A673 (cell line): ENCODE results near the gene MCM8. TPM values are rescaled to one million over a fixed set of nuclear protein-coding genes. Genes with fewer than 3 reads are reported as not detected.

Experiments used
- BruUV-seq: library from RNA; stranded (reverse); fragments of 400-500 nt; replicated peaks from 2 replicates; lab custom pipeline; 2021; lab: Mats Ljungman, UMichigan
- CTCF ChIA-PET: fragments of 300-600 bp; sonication (Branson Sonifier 250); formaldehyde crosslinking; loops from one replicate; lab custom pipeline; 2022; ENCODE audit warnings: antibody characterized with exemption; lab: Charles Lee
- POLR2A ChIA-PET: fragments of 300-600 bp; sonication (Branson Sonifier 250); formaldehyde crosslinking; loops from one replicate; lab custom pipeline; 2022; ENCODE audit warnings: antibody characterized with exemption; ENCODE audit not compliant: low non-redundant PET; lab: Charles Lee
- DNase-seq: peaks from one replicate; pipeline ENCODE4 v3.0.0-alpha.2; 2015; ENCODE audit warnings: low spot score
- H3K27ac ChIP-seq: fragments of 200-600 bp; sonication (generic); 2 replicates; pipeline ENCODE4 v1.5.1; 2016; ENCODE audit warnings: mixed run types, low read depth, mild to moderate bottlenecking, mixed read lengths, antibody characterized with exemption, low read length; ENCODE audit not compliant: poor library complexity, severe bottlenecking
- H3K27me3 ChIP-seq: fragments of 200-600 bp; sonication (generic); replicated peaks from 2 replicates; pipeline ENCODE4 v1.6.1; 2017; ENCODE audit warnings: mixed run types, low read depth, mild to moderate bottlenecking, mixed read lengths, antibody characterized with exemption, low read length; ENCODE audit not compliant: insufficient read depth, poor library complexity
- H3K36me3 ChIP-seq: fragments of 200-600 bp; sonication (generic); 2 replicates; pipeline ENCODE4 v1.6.1; 2016; ENCODE audit warnings: mixed run types, mild to moderate bottlenecking, mixed read lengths, antibody characterized with exemption, low read length; ENCODE audit not compliant: insufficient read depth, poor library complexity, severe bottlenecking
- H3K4me1 ChIP-seq: fragments of 200-600 bp; sonication (generic); 2 replicates; pipeline ENCODE4 v1.6.1; 2017; ENCODE audit warnings: mixed run types, mild to moderate bottlenecking, mixed read lengths, antibody characterized with exemption, low read length; ENCODE audit not compliant: insufficient read depth, poor library complexity, severe bottlenecking
- H3K4me3 ChIP-seq: fragments of 200-600 bp; sonication (generic); 2 replicates; pipeline ENCODE4 v1.5.1; 2016; ENCODE audit warnings: low read depth, mixed run types, mild to moderate bottlenecking, mixed read lengths, low read length; ENCODE audit not compliant: poor library complexity, severe bottlenecking
- H3K9me3 ChIP-seq: fragments of 200-600 bp; sonication (generic); 2 replicates; pipeline ENCODE4 v1.6.1; 2016; ENCODE audit warnings: mixed run types, low read depth, mild to moderate bottlenecking, mixed read lengths, antibody characterized with exemption, low read length; ENCODE audit not compliant: poor library complexity, severe bottlenecking
- CTCF ChIP-seq: fragments of 300-800, 200-600 bp; sonication (generic); conservative IDR thresholded peaks from 2 replicates; pipeline ENCODE4 v1.5.1; 2017; ENCODE audit warnings: low read depth, mild to moderate bottlenecking, antibody characterized with exemption, low read length, moderate library complexity, mixed read lengths
- EZH2 ChIP-seq: fragments of 200-600 bp; sonication (generic); IDR thresholded peaks from 2 replicates; pipeline ENCODE4 v1.6.1; 2017; ENCODE audit warnings: borderline replicate concordance, low read depth, mild to moderate bottlenecking, mixed read lengths, antibody characterized with exemption, low read length; ENCODE audit not compliant: poor library complexity, severe bottlenecking
- intact Hi-C: fragments of 100-400 bp; cut with micrococcal nuclease; formaldehyde crosslinking; loops from one replicate; pipeline ENCODE4 v1.10.0; 2022; ENCODE audit not compliant: unreplicated experiment
- total RNA-seq: library from RNA; stranded (reverse); gene quantifications from 2 replicates; pipeline ENCODE4 v1.2.3, GENCODE V29; 2021

The MCM8 gene
- total RNA-seq, 1 experiment from 2014 or later, result 56.4 TPM

GRCh38 chr20:5977223-5977622 is 26.8 kb downstream of the MCM8 start:
- Histone ChIP-seq H3K4me1 (no peaks in the 10 kb centered on the region), H3K36me3 (peaks cover 67% of the 10 kb centered on the region), H3K27ac (no peak overlapping the region), H3K4me3 (no peak overlapping the region), H3K27me3 (no peaks in the 10 kb centered on the region), H3K9me3 (no peaks in the 10 kb centered on the region)
- TF ChIP-seq EZH2, result no peak
- TF ChIP-seq CTCF, result no peak
- no TSS peak for BruUV-seq
- DNase-seq, result no peak
- ChIA-PET CTCF (no interaction called here), POLR2A (no interaction called here)
- intact Hi-C loops, result no loop called here

- CTCF ChIA-PET, result no interaction called here
- Histone ChIP-seq H3K27ac (no peak overlapping the region), H3K4me1 (no peaks in the 10 kb centered on the region), H3K36me3 (peaks cover 61% of the 10 kb centered on the region), H3K4me3 (no peak overlapping the region), H3K27me3 (no peaks in the 10 kb centered on the region), H3K9me3 (no peaks in the 10 kb centered on the region)
- intact Hi-C loops, result no loop called here
- no TSS peak for BruUV-seq
- no peak for DNase-seq
- POLR2A ChIA-PET, result interaction anchor here (0.7 kb wide), 1 partner anchor 219 kb away, joined by 4 read pairs; no protein-coding TSS in a partner anchor
- TF ChIP-seq CTCF (no peak), EZH2 (no peak)
Measured at GRCh38 chr20:5977975-5978374, 27.5 kb downstream of the MCM8 start.

GRCh38 chr20:5979801-5980200 is 29.3 kb downstream of the MCM8 start:
- CTCF ChIA-PET, result no interaction called here

More at GRCh38 chr20:5979801-5980200, 29.3 kb downstream of the MCM8 start:
- H3K27me3 ChIP-seq, result no peaks in the 10 kb centered on the region
- BruUV-seq, result no TSS peak
- intact Hi-C loops, result no loop called here
- POLR2A ChIA-PET, result no interaction called here
- H3K4me1 ChIP-seq, result no peaks in the 10 kb centered on the region
- no peak overlapping the region for H3K27ac ChIP-seq
- DNase-seq, result no peak
- TF ChIP-seq EZH2, result no peak
- TF ChIP-seq CTCF, result no peak
- H3K9me3 ChIP-seq, result no peaks in the 10 kb centered on the region
- peaks cover 62% of the 10 kb centered on the region for H3K36me3 ChIP-seq
- no peak overlapping the region for H3K4me3 ChIP-seq
